DMS53 treated with DMSO at 0.1 percent for 48 hours (cell line): ENCODE data around the gene PLAC8.
"Not testable (repeated sequence)": the region's sequence is repeated elsewhere in the genome, so short reads cannot be mapped to it uniquely, and the experiment has no call there.

Experiments used
- DNase-seq: peaks from one replicate; lab custom pipeline; 2025; ENCODE audit not compliant: unreplicated experiment; lab: John Stamatoyannopoulos, UW

Gene PLAC8

DNA sequence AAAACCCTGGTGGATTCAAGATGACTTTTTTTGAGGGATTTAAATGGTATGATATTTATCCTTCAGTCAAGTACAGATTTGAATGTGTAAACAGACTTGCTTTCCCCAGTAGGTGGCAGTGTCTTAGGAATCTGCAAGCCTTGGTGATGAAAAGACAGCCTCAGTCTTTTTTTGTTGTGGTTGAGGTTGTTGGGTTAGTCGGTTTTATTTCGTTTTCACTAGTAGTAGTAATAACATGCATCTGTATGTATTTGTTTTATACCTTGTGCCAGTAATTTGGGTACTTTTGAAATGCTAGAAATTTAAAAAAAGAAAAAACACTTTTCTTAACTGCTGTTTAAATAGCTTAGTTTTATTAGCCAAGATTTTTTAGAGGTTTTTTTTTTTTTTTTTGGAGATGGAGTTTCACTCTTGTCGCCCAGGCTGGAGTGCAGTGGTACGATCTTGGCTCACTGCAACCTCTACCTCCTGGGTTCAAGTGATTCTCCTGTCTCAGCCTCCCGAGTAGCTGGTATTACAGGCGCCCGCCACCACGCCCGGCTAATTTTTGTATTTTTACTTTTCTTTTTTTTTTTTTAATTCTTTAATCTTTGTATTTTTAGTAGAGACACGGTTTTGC lies 40.3 kb downstream of the PLAC8 start:
- DNase-seq: peak; percentile 44

- peak; percentile 63 for DNase-seq
Observed at GRCh38 chr4:83071116-83071515, 43.4 kb downstream of the PLAC8 start.

GRCh38 chr4:83067058-83067639 lies 47.4 kb downstream of the PLAC8 start:
- DNase-seq: no peak

- DNase-seq: no peak
Observed at GRCh38 chr4:83065266-83065665, 49.3 kb downstream of the PLAC8 start.

- DNase-seq: no peak
Observed at GRCh38 chr4:83062739-83063138, 51.8 kb downstream of the PLAC8 start.

DNA sequence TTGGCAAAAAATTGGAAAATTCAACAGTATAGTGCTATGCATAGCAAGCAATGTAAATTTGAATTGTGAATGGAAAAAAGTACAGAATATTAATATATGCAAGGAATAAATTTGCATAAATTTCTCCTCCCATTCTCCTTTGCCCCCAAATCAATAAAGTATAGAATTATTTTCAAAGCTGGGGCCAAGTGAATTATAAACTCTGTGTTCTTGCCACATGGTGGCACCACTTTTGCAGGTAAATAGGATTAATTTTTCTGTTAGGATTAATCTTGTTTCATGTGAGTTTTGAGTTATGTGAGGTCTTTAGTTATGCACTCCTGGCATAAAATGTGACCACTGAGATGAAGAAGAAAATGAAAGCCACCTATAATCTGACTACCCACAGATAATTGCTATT lies 59.6 kb downstream of the PLAC8 start:
- no peak for DNase-seq

DNA sequence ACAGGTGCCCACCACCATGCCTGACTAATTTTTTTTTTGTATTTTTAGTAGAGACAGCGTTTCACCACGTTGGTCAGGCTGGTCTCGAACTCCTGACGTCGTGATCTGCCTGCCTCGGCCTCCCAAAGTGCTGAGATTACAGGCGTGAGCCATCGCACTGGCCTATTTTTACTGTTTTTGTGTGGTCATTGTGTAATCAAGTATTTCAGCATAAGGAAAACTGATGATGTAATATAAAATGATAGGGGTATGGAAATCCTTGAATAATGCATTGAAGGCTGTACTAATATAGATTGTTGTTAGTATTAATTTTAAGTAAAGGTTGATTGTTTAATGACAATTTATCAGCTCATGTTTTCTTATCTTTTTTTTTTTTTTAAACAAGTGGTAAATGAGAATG lies 65.7 kb downstream of the PLAC8 start:
- DNase-seq: not testable (repeated sequence)

DNA sequence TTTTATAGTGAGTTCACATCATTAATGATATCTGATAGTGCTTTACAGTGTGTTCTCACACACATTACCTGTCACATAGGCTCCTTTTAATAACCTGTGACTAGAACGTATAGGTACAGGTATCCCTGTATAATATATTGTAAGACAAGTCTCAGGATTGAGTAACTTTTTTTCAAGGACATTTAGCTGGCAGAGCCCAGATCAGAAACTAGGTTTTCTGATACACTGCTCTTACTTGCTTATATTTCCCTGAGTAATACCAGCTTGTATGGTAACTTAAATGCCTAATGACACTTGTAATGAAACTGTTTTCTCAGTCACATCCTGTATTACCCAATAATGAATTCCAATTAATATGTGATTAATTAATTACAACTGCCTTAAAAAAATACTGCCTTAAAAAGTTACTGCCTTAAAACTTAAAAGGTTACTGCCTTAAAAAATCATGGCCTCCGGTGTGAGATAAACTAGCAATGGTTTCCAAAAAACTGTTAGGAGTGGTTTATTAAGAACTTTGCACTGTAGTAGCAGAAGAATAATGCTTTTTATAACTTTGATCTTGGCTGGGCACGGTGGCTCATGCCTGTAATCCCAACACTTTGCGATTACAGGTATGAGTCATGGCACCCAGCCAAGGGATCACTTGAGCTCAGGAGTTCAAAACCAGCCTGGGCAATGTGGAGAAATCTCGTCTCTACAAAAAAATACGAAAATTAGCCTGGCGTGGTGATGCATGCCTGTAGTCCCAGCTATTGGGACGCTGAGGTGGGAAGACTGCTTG lies 67.6 kb downstream of the PLAC8 start:
- DNase-seq: no peak

- DNase-seq: no peak
Observed at GRCh38 chr4:83043801-83044407, 70.6 kb downstream of the PLAC8 start.

DNA sequence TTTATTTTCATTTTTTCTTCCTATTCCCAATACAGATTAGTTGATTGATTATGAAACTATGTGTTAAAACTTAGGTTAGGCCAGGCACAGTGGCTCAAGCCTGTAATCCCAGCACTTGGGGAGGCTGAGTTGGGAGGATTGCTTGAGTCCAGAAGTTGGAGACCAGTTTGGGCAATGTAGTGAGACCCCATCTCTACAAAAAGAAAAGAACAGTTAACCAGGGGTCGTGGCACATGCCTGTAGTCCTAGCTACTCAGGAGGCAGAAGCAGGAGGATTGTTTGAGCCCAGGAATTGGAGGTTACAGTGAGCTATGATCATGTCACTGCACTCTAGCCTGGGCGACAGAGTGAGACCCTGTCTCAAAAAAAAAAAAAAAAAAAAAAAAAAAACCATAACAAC lies 71.4 kb downstream of the PLAC8 start:
- DNase-seq: not testable (repeated sequence)

DNA sequence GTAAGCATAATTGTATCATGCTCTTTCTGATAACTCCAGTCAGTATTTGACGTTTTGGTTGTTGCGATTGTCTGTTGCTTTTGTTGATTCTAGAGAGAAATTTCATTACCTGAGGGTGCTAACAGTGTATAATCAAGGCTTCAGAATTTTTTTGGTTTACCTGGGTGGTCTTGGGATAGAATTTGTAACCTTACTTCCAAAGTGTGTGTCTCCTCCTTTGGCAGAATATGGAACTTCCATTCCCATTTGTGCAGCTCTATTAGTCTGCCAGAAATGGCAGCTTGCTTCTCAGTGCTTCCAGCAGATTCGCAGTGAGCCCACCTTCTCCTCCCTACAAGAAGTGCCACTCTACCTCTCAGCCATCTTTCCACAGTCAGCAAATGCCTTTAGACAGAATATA lies 74.3 kb downstream of the PLAC8 start:
- DNase-seq: no peak
